Limb (tissue), 2 donors: Measurements from ENCODE around the gene REG3G.
A peak's percentile ranks its signal among the peaks of the same experiment; 100 is the strongest.
"Not testable (repeated sequence)": the region's sequence is repeated elsewhere in the genome, so short reads cannot be mapped to it uniquely, and the experiment has no call there.

Experiments
- DNase-seq, 2 donors: peaks; one replicate each; pipeline ENCODE4 v3.0.0-alpha.2; 2016; ENCODE audit errors: extremely low spot score in 2 of 2

REG3G gene

GRCh38 chr2:79016342-79016741 lies 9.2 kb upstream of the REG3G start:
- no peak for DNase-seq

- DNase-seq, result no peak
Measured at GRCh38 chr2:79026061-79026460, 559 bp downstream of the REG3G start.

GRCh38 chr2:79039944-79040343 lies 14.4 kb downstream of the REG3G start:
- no peak for DNase-seq

- peak in 1 of 2 donors; percentile 49 for DNase-seq
Measured at GRCh38 chr2:79041032-79041448, 15.5 kb downstream of the REG3G start.

DNA sequence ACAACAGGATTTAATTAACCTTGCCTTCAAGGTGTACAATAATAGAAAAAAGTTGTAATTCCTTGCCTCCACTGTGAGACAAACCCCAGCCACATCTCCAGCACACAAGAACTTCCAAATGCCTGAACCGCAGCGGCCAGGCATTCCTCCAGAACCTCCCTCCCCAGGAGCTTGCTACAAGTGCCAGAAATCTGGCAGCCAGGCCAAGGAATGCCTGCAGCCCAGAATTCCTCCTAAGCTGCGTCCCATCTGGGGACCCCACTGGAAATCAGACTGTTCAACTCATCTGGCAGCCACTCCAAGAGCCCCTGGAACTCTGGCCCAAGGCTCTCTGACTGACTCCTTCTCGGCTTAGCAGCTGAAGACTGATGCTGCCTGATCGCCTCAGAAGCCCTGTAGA lies 28.0 kb downstream of the REG3G start:
- DNase-seq, result peak; percentile 40 to 64

DNA sequence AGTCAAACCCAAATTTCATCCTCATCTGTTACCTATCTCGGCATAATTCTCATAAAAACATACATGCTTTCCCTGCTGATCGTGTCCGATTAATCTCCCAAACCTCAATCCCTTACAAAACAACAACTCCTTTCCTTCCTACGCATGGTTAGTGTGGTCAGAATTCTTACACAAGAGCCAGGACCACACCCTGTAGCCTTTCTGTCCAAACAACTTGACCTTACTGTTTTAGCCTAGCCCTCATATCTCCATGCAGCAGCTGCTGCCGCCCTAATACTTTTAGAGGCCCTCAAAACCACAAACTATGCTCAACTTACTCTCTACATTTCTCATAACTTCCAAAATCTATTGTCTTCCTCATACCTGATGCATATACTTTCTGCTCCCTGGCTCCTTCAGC lies 29.3 kb downstream of the REG3G start:
- DNase-seq, result not testable (repeated sequence)

- DNase-seq, result no peak
Measured at GRCh38 chr2:79065201-79065600, 39.7 kb downstream of the REG3G start.

DNA sequence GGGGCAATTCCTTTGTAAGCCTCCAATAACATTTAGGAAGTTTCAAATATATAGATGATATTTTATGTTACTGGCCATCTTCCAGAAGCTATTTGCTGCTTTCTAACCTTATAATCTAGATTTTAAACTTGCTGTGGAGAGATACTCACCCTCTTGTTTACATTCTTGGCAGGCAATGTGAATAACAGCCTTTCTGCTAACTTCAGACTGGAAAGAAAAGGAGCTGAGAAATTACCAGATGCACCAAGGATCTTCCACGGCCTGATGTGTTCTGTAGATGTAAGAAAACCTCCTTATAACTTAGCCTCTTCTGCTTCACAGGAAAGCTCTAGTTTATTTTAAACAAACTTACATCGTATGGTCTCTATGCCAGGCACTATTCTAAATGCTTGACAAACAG lies 45.6 kb downstream of the REG3G start:
- no peak for DNase-seq
